HG02678 (cell line): ENCODE data around the gene MUC7.
A peak's percentile ranks its signal among the peaks of the same experiment; 100 is the strongest.
"Not testable (repeated sequence)": the region's sequence is repeated elsewhere in the genome, so short reads cannot be mapped to it uniquely, and the experiment has no call there.

Experiments used
- ATAC-seq: cut with Tn5 transposase; IDR thresholded peaks from one replicate; pipeline ENCODE4 v1.9.1; 2021; ENCODE audit warnings: mild to moderate bottlenecking, moderate library complexity; ENCODE audit not compliant: unreplicated experiment

Gene MUC7

DNA sequence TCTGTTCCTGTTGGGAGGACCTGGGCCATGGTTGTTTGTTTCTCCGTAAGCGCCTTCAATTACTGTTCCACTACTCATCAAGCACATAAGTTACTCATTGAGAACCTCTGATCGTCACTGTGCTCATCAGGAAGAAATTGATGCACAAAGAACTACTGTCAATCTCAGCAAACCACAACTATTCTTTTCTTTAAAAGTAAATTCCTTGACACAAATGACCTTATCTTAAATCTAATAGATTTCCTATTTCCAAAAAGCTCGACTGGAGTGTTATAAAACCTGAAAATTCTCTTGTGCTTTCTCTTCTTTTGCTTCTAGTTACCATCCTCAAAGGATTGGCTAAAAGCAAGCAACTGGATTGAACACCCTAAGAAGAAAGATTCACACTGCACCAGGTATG lies at the start of gene MUC7:
TSS of gene MUC7 (plus strand) at position 301 of the 400 bp plus-strand sequence. CDS start 1,825 bp downstream, outside the sequence.
- ATAC-seq = no peak

DNA sequence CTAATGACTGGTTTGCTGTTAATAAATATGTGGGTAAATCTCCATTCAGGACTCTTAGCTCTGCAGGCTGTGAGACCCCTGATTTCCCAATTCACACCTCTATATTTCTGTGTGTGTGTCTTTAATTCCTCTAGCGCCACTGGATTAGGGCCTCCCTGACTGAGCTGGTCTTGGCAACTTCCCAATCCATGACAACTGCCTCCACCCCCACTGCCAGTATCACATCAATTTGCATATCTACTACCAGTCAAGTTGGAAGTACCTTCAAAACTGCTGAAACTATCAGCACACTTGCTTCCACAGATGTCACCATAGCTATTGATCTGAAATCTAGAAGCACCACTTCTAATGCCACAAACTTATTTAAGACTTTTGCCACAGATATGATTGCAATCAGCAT lies 46.7 kb upstream of the MUC7 start:
- no peak for ATAC-seq

DNA sequence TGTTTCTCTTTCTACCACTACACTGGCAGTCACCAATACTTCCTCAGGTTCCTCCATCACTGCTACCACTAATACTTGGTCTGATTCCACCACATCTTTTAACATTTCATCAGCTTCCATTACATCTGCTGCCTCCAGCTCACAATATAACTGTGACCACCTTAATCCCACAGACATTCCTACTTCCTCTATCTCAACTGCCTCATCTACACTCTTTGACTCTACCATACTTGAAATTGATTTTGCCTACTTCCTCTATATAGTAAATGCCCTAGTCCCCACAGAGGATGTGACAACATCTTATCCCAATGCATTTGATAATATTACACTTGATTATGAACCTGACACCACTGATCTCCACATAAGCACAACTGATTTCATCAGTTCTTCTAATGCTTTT lies 45.2 kb upstream of the MUC7 start:
- ATAC-seq = no peak

DNA sequence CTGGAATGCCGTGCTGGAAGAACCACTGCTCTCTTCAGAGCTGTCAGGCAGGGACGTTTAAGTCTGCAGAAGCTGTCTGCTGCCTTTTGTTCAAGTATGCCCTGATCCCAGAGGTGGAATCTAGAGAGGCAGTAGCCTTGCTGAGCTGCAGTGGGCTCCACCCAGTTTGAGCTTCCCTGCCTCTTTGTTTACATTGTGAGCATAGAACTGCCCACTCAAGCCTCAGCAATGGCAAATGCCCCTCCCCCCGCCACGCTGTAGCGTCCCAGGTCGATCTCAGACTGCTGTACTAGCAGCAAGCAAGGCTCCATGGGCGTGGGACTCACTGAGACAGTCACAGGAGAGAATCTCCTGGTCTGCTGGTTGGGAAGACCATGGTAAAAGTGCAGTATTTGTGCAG lies 34.8 kb upstream of the MUC7 start:
- ATAC-seq = no peak

DNA sequence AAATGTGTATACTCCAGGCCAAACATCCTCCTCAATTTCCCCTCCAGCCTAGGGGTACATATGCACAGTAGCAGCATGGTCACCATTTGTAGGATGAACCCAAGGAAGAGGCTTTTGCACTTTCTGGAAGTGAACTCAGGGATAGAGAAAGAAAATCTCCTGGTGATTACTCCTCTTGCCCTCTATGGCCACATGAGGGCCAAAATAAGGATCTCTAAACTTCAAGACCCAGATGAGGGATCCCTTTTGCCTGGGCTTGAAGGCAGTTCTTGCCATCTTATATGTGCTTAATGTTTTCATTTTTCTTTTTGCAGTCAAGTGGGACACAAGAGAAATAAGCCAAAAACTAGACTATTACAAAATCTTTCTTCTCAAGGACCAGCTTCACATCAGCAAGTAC lies 29.5 kb upstream of the MUC7 start:
- no peak for ATAC-seq

DNA sequence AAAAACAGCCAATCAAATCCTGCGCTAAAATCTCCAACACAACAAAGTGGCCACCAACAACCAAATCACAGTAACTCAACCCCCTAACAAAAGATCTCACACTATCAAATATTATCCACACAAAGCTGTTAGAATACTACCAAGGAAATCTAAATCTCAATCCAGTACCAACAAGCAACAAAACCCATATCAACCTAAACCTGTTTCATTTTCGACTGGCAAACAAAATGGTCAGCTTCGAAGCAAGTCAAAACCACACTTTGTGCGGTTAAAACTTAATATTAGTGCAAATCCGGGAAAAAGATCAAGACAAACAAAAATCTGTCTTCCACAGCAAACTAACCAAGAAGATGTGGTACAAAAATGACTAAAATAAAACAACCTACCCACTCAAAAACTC lies 28.7 kb upstream of the MUC7 start:
- no peak for ATAC-seq

DNA sequence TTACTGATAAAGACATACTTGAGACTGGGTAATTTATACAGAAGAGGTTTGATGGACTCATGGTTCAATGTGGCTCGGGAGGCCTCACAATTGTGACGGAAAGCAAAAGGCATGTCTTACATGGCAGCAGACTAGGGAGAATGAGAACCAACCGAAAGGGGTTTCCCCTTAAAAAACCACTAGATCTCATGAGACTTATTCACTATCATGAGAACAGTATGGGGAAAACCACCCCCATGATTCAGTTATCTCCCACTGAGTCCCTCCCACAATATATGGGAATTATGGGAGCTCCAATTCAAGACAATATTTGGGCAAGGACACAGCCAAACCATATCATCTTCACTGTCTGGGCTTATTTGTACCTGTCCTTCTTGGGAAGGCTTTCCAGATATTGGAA lies 22.8 kb upstream of the MUC7 start:
- ATAC-seq = peak; percentile 64

DNA sequence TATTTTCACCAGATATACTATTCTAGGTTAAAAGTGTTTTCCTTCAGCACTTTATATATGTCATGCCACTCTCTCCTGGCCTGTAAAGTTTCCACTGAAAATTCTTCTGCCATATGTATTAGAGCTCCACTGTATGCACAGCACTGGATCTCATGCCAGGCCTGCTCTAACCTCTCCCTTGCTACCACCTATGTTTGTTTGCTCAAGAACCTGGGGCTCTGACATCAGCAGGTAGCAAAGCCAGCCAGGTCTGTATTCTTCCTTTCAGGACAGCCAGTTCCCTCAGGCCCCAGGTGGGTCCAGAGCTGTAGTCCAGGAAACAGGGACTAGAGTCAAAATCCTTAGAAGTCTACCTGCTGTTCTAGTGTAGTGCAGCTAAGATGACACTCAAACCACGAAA lies 19.1 kb upstream of the MUC7 start:
- ATAC-seq = no peak

DNA sequence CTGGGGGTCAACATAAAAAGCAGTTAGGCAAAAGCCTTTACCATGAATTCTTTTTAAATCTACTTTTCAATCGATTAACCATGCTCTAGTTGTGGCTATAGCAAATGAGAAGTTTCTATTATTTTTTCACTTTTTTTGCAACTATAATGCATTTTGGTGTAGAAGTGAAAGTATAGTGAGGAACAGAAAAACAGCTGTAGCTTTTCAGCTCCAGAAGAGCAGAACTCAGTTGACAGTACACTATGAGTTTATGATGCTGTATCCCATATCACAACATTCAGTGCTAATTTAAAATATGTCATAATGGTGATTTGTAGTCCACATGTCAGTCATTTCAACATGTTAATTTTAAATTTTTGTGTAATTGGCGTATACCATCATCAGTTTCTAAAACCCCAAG lies 8.7 kb upstream of the MUC7 start:
- no peak for ATAC-seq

DNA sequence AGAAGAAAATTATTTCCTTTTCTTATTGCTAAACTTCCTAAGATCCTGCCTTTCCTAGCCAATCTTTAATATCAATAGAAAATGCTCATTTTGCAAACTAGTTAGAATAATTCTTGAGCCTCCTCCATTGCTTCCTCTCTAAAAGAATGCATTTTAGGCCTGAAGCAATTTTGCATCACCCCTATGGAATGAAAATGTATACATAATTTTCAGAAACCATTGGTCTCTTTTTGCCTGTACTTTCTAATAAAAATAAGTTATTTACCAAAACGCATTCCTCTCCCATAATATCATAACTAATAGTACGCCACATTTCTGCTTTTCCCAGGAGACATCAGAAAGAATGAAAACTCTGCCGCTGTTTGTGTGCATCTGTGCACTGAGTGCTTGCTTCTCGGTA lies 1.7 kb downstream of the MUC7 start:
- no peak for ATAC-seq

DNA sequence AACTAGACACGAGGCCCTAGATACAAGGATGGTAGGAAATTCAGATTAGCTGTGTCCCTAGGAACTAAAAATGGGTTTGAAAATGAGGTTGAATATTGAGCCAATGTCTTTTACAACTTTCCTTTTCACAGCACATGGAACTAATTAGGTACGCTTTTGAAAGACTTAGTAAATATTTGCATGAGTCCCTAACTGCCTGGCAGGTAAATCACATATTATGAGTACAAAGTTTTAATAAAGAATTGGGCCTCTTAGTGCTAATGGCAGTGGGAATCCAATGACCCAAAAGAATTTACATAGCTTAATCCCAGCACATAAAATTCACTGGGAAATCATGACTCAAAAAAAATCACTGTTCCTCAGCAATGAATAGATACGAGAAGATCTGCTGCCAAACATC lies 16.8 kb downstream of the MUC7 start:
- ATAC-seq = no peak

DNA sequence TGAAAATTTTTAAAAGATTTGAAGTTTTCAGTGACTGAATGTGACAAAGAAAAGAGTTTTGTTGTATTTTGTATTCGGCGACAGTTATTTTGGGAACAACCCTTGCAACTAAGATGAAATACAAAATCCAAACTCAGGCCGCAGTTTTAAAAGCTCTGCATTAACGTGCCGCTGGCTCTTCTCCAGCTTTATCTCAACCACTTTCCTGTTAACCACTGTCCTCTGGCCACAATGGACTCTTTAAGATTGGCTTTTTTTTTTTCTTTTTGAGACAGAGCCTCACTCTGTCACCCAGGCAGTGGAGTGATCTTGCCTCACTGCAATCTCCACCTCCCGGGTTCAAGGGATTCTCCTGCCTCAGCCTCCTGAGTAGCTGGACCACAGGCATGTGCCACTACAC lies 24.2 kb downstream of the MUC7 start:
- ATAC-seq = no peak

DNA sequence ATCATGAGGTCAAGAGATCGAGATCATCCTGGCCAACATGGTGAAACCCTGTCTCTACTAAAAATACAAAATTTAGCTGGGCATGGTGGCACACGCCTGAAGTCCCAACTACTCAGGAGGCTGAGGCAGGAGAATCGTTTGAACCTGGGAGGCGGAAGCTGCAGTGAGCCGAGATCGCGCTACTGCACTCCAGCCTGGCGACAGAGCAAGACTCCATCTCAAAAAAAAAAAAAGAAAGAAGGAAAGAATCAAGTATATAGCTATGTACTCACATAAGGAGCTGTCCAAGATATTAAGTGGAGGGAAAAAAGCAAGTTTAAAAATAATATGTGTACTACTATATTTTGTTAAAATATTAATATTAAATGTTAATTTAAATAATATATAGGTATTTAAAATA lies 29.8 kb downstream of the MUC7 start:
- not testable (repeated sequence) for ATAC-seq

DNA sequence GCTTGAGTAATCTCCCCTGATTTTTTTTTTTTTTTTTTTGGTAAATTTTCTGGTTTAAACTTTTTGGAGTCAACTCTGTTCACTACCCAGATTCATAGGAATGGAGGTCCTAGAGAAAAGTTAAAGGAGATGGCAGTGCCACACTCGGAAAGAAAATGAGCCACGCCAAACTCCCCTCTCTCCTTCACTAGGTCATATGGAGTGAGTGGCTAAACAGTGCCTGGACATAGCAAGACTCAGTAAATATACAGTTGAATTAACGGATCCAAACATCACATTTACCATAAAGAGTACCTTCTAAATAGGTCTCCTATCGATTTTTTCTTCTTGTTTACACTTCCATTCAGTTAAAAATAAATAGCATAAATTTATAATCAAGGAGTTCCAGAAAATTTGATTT lies 32.7 kb downstream of the MUC7 start:
- ATAC-seq = no peak

DNA sequence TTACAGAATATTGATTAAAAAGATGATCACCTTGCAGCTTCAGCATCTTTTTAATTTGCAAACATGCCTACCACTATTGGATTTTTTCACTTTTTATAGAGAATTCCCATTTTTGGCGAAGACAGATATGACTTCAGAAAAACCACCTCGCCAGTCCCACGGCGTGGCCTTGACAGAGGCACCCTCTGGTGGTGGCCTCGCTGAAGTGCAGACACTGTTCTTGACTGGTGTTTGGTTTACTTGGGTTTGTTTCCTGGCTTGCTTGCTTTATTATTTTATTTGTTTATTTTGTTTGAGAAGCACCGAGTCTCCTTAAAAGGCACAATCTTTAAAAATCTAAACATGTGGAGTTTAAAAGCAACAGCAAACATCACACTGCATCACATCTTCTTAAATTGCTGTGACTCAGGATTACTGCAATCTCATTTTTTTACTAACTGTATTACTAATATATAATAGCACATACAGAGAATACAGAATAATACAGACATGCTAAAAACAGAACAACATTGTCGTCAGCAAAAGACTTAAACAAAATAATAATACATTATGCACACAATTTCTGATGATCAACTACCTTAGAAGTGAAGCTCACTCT lies 33.3 kb downstream of the MUC7 start:
- ATAC-seq = peak; percentile 96

DNA sequence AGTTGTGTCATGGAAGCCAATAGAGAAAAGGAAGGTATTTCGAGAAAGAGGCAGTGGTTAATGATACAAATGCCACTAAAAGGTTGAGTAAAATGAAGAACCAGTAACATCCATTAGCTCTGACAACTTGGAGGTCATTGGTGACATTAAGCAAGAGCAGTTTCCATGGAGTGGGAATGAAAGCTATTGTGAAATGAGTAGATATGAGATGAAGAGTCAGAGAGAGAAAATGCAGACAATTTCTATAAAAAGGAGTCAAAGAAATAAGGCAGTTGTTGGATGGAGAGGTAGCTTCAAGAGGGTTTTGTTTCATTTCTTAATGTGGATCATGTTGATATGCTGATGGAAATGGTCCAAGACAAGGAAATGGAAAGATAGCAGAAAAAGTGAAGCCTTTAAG lies 36.8 kb downstream of the MUC7 start:
- no peak for ATAC-seq

DNA sequence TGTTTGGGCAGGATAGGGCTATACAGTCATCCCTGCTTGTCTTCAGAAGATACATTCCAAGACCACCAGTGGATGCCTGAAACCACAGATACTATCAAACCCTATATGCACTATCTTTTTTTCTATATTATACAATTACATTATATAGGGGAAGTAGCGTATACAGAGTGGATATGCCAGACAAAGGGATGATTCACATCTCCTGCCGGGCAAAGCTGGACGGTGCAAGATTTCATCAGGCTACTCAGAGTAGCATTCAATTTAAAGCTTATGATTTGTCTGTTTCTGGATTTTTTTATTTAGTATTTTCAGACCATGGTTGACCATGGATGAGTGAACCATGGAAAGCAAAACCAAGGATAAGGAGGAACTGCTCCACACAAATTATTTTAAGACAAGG lies 39.4 kb downstream of the MUC7 start:
- no peak for ATAC-seq

DNA sequence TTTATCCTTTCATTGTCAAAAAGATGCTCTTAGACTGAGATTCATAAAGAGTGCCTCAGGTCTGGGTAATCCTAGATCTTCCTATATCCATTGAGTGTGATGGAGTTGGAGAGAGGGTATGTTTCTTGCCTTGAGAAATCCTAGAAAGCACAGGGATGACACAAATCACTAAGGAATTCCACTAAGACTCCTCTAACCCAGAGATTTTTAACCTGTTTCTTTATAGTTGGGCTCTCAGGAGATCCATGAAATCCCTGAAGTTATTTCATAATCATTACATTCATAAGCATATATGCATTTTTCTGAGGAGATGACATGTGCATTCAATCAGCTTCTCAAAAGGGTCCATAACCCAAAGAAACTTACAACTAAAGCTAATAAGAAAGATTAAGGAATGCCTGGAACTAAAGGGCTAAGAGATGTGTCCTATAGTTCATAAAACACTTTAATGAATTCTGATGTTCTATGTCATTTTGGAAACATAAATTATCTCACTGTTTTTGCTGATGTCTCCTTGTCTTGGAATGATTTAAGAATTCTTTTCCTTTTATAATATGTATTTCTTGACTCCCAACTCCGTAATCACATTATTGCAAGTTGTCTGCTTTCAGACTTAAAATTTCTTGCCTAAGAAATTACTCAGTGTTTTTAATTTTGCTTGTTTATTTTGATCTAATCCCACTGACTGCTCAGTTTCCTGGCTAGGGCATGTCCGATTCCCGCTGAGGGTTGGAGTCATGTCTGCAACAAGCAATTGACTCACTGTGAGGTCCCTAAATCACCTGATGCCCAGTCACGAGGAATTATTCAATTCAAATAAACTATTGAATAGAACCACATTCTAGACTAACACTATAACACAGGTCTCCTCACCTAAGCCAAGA lies 43.6 kb downstream of the MUC7 start:
- no peak for ATAC-seq

DNA sequence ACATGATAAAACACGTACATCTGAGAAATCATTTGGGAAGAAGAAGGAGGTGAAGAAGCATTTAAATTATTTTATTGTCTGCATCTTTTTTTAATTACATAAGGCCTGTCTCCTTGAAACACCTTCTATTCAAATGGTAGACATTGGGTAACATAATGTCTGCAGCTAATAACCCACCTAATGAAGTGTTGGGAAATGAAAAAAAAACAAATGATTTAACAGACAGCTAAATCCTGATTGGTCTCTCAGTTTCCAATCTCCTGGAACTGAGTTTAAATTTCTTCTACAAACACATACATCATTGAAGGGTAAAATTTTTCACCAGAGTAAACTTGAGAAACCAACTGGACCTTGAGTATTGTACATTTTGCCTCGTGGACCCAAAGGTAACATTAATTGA lies 46.3 kb downstream of the MUC7 start, which contains the start of gene AMTN:
TSS of gene AMTN (plus strand) at position 301 of the 400 bp plus-strand sequence. CDS start 209 bp downstream, outside the sequence.
- ATAC-seq = no peak

DNA sequence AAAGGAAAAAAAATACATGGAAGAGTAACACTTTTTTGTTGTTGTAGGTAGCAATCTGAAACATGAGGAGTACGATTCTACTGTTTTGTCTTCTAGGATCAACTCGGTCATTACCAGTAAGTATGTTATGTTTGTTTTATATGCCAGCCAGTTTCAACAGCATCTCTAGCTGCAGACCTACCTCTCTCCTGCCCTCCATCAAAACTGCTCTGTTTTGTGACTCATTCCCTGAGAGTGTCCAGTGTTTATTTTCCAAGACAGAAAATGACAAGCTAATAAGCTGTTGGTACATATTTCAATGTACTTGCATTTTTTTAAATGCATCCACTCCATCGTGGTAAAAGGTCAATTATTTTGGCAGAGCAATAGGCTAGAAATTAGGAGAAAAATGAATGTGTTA lies 46.7 kb downstream of the MUC7 start:
- ATAC-seq = no peak

DNA sequence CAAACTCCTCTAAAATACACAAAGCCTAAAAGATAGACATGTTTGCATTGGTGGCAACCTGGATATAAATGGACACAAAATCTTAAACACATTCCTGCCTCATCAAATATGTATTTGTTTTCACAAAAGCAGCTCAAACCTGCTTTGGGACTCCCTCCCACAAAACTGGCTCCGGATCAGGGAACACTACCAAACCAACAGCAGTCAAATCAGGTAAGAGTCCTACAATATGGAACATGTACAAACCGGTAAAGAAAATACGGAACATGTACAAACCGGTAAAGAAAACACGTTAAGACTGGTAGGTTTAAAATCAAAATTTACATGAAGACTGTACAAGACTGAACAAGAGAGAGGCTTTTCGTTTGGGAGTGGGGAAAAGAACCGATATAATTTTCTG lies 50.6 kb downstream of the MUC7 start:
- ATAC-seq = no peak

DNA sequence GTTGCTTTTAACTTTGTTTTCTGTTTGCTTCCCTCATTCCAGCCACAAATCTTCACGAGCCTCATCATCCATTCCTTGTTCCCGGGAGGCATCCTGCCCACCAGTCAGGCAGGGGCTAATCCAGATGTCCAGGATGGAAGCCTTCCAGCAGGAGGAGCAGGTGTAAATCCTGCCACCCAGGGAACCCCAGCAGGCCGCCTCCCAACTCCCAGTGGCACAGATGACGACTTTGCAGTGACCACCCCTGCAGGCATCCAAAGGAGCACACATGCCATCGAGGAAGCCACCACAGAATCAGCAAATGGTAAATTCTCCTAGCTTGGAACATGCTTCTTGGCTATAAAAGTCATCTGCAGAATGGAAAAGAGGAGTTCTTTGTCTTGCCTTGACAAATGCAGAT lies 59.0 kb downstream of the MUC7 start:
- ATAC-seq = no peak
